Stimulated activated CD4-positive, alpha-beta T cell treated with anti-CD3 and anti-CD28 coated beads, Interleukin-12 subunit alpha, Interleukin-12 subunit beta, amount 100 ng/mL, for 48 hours (primary cell): Measurements from ENCODE around the gene FAM151B.
"Not testable (repeated sequence)": the region's sequence is repeated elsewhere in the genome, so short reads cannot be mapped to it uniquely, and the experiment has no call there.

Source experiments
- DNase-seq, 3 donors: peaks; one replicate each; pipeline ENCODE4 v3.0.0-alpha.2; 2020; ENCODE audit warnings: low read depth in 2 of 3, low spot score in 1 of 3

Gene FAM151B

GRCh38 chr5:80503641-80504040, 15.7 kb downstream of the FAM151B start:
- DNase-seq: no peak

GRCh38 chr5:80504833-80505232, 16.9 kb downstream of the FAM151B start:
- no peak for DNase-seq

GRCh38 chr5:80507663-80508062, 19.8 kb downstream of the FAM151B start:
- DNase-seq: no peak

- no peak for DNase-seq
These were observed 20.9 kb downstream of the FAM151B start for GRCh38 chr5:80508844-80509243.

DNA sequence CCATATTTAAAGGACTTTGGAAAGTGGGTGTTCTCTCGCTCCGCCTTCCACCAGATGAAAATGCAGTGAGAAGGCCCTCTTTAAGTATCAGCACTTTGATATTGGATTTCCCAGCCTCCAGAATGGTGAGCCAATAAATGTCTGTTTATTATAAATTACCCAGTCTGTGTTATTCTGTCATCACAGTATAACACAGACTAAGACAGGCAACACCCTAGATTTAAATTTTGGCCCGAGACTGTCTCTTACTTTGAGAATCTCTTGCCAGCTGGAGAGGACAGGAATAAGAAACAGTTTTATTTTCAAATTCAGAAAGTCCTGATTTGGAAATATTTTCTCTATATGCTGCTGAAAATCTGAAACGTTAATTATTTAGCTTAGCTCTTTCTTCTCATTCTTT, 21.5 kb downstream of the FAM151B start:
- DNase-seq: no peak

DNA sequence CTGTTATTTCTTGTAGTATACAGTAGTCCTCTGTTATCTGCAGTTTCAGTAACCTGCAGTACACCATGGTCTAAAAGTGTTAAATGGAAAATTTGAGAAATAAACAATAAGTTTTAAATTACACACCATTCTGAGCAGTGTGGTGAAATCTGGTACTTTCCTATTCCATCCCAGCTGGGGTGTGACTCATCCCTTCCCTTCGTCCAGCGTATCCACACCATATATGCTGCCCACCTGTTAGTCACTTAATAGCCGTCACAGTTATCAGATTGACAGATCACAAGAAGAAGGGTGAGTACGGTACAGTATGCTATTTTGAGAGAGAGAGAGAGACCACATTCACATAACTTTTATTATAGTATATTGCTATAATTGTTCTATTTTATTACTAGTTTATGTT, 28.9 kb downstream of the FAM151B start:
- DNase-seq: peak in 2 of 3 donors; percentile 3 to 21

GRCh38 chr5:80540691-80541090, 52.8 kb downstream of the FAM151B start:
- DNase-seq: no peak

- DNase-seq: no peak
These were observed 53.5 kb downstream of the FAM151B start for GRCh38 chr5:80541392-80541791.

GRCh38 chr5:80554646-80555045, 66.7 kb downstream of the FAM151B start:
- DNase-seq: no peak

- no peak for DNase-seq
These were observed 67.2 kb downstream of the FAM151B start for GRCh38 chr5:80555099-80555498.

DNA sequence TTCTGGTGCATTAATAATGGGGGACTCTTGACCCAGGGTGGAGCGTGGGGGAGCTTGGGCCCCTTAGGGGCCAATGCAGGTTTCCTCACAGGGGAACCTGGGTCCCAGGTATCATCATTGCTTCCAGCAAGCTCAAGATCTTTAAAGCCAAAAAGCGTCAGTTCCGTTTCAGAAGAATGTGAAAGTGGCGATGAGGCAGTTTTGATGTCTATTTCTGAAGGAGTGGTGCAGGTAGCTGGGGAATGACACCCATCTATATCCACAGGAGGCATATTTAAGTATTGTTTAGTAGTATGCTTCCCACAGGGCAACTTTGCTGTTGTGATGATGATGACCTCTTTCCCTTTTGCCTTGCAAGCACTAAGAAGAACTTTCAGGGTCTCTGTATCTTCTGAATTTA, 71.3 kb downstream of the FAM151B start:
- no peak for DNase-seq

DNA sequence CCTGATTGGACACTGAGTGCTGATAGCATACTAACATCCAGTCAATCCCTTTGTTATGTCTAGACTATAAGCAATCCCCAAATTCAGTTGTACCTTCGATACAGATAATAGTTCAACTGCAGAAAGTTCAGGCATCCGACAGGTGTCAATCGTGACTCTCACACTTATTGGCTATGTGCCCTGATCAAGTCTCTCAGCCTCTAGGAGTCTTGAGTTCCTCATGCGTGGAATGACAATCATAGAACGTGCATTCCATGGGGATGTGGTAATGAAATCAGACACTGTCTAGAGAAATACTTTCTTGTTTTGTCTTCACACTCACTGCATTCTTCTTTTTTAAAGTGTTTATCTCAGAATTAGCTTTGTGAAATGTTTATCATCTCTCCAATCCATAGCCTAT, 77.4 kb downstream of the FAM151B start:
- DNase-seq: no peak

DNA sequence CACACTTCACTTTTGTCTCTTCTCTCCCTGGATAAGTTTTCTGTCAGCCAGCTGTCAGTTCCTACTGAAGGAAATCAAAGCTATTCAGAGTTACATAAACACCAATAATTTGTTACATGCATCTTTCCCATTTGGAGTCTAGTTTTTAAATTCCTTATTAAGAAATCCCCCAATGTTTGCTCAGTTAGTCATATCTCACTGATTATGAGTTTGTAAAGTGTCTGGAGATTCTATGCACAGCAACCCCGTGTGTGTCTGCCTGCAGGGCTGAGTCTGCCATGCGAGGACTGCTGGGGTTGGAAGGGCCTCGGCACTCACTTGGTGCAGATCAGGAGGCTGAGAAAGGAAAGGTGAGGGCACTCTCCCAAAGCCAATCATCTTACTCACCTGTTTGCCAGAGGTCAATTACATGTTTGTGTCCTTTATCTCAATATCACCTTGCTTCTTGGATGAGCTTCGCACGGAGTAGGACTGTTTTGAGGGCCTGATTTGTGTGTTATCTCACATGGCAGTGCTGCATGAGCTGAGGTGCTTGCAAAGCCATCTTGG, 78.9 kb downstream of the FAM151B start:
- no peak for DNase-seq

DNA sequence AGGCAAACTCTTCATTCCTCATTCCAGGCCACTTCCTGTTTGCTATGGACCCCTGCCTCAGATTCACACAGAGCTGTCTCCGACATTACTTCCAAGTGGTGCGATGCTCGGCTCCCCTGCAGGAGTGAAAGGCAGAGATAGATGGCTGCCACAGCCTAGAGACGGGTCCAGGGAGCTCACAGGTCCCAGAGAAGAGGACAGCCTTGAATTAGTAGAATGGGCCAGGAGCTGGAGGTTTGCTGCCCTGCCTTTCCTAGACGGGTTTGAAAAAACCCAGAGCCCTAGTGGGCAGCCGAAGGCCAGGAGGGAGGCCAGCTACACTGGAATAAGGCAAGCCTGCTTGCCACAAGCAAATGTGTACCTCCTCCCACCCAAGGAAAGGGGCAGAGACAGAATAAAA, 80.4 kb downstream of the FAM151B start:
- DNase-seq: no peak

DNA sequence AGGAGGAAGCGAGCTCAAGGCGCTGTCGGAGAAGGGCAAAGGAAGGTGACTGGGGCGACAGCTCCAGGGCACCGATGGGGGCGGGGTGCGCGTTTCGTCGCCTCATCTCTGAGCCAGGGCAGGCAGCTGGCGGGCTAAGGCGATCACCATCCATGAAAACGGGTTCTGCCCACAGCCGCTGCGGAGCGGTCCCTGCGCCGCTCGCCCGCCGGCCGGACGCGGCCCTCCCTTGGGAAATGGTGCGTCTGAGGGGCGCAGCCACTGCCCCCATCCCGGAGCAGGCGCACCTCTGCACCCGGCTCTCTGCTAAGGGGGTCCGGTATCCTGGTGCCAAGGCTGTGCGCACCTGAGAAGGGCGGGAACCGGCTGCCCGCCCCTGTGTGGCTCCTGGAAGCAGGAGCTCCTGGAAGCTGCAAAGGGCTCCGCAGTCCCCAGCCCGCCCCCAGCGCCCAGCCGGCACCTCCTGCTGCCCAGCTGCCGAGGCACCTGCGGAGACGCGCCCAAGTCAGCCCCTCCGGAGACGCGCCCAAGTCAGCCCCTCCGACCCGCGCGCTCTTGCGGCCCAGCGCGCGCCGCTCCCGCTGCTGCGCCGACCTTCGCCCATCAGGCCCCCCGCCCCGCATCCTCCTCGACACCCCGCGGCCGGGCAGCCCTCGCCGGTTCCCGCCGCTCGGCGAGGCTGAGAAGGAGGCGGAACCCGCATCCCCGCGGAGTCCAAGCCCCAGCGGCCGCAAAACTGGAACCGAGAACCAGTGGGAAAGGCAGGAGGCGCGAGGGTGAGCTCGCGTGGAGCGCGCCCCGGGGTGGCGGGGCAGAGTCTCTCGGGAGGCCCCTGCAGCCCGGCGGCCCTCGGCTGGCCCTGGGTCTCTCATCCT, 81.4 kb downstream of the FAM151B start:
- no peak for DNase-seq

GRCh38 chr5:80569961-80570786, 82.3 kb downstream of the FAM151B start, which contains the start of gene ANKRD34B:
TSS of gene ANKRD34B (minus strand) at chr5:80570280. CDS start at chr5:80560019, 10,261 bp downstream.
- DNase-seq: peak; percentile 15 to 30 (median 29)

DNA sequence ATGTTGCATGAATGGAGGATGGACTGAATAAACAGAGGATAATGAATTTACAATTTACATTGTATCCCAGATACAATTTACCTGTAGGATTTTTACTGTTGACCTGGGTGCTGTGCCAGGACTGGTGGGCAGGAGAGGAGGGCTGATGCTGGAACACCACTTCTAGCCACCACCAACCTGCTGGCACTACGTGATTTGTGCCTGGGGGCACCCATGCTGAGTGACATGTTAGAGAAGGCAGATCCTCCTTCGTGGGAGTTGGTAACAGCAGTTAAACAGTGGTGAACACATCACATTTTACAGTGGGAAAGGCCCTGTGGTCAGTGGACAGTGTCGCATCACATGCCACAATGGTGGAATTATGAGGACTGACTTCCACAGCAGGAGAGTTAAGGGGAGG, 85.2 kb downstream of the FAM151B start:
- DNase-seq: no peak

DNA sequence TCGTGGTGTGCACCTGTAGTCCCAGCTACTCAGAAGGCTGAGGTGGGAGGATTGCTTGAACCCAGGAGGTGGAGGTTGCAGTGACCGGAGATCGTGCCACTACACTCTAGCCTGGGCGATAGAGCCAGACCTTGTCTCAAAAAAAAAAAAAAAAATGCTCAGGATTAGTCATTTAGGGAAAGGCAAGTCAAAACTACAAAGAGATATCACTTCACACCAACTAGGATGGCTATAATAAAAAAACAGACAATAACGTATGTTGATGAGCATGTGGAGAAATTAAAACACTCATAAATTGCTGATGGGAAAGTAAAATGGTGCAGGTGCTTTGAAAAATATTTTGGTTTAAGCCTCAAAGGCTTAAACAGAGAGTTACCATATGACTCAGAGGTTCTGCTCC, 88.5 kb downstream of the FAM151B start:
- no peak for DNase-seq

DNA sequence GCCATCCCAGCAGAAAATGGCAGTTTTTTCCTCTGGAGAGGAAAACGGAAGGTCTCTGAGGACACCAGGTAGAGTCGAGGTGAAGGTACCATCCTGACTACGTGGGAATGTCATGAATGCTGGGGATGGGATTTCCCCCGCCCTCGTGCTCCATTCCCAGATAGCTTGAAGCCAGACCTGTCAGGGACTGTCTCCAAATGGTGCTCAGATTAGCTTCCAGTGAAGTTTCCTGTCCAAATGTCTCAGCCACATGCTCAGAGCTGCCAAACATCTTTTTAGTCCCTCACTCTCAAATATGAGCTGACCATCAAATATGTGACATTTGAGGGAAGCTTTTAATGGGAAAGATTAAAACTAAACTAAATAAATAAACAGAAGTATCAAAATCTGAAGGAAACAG, 89.8 kb downstream of the FAM151B start:
- no peak for DNase-seq

DNA sequence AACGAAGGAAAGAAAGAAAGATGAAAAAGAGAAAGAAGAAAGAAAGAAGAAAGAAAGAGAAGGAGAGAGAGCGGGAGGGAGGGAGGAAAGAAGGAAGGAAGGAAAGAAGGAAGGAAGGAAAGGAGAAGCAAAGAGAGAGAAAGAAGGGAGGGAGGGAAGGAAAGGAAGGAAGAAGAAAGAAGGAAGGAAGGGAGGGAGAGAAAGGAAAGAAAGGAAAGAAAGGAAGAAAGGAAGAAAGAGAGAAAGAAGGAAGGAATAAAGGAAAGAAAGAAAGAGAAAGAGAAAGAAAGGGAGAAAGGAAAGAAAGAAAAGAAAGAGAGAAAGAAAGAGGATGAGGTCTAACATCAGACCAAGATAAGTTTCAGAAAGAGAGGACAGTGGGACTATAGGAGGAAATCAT, 91.2 kb downstream of the FAM151B start:
- no peak for DNase-seq

DNA sequence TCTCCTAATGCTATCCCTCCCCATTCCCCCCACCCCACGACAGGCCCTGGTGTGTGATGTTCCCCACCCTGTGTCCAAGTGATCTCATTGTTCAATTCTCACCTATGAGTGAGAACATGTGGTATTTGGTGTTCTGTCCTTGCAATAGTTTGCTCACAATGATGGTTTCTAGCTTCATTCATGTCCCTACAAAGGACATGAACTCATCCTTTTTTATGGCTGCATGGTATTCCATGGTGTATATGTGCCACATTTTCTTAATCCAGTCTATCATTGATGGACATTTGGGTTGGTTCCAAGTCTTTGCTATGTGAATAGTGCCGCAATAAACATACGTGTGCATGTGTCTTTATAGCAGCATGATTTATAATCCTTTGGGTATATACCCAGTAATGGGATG, 92.4 kb downstream of the FAM151B start:
- not testable (repeated sequence) for DNase-seq

DNA sequence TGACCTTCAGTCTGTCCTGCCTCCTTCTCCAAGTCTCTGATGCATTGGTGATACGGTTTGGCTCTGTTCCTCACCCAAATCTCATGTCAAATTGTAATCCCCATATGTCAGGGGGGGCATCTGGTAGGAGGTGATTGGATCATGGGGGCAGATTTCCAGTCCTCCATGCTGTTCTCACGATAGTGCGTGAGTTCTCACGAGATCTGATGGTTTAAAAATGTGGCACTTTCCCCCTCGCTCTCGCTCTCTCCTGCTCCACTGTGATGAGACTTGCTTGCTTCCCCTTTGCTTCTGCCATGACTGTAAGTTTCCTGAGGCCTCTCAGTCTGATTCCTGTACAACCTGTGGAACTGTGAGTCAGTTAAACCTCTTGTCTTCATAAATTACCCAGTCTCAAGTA, 96.9 kb downstream of the FAM151B start:
- no peak for DNase-seq
